Epithelial cell of proximal tubule (primary cell): ENCODE results near the gene GNAS. TPM values are rescaled to one million over a fixed set of nuclear protein-coding genes. Genes with fewer than 3 reads are reported as not detected.

Experiments
- DNase-seq: peaks from one replicate; pipeline ENCODE4 v3.0.0-alpha.2; 2011; ENCODE audit warnings: low read depth
- H3K4me3 ChIP-seq: 2 replicates; pipeline ENCODE4 v1.5.1; 2011; ENCODE audit warnings: low read depth, mild to moderate bottlenecking, low read length
- total RNA-seq: library from RNA; depleted of rRNA; stranded (reverse); fragments of >200 nt; gene quantifications from 2 replicates; pipeline ENCODE4 v1.2.3, GENCODE V29; 2015
- TF ChIP-seq, protein P1 (sequence below): conservative IDR thresholded peaks from 2 replicates; pipeline ENCODE4 v1.5.1; 2012; ENCODE audit warnings: low read depth, mild to moderate bottlenecking, low read length

Gene GNAS
- total RNA-seq, 1 donor from 2014 or later, result 828 TPM

DNA sequence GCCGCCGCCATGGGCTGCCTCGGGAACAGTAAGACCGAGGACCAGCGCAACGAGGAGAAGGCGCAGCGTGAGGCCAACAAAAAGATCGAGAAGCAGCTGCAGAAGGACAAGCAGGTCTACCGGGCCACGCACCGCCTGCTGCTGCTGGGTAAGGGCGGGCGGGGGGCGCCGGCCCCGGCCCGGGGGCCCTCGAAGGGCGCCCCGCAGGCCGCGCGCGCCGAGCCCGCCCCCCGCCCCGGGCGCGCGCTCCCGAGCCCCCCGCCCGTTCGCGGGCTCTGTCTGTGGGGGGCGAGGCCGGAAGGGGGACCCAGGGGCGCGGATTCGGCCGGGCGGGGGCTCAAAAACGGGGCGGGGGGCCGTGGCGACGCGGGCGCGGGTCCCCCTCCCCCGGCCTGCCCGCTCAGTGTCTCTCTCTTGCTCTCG lies 39.2 kb downstream of the GNAS start:
- TF ChIP-seq, protein P1, sequence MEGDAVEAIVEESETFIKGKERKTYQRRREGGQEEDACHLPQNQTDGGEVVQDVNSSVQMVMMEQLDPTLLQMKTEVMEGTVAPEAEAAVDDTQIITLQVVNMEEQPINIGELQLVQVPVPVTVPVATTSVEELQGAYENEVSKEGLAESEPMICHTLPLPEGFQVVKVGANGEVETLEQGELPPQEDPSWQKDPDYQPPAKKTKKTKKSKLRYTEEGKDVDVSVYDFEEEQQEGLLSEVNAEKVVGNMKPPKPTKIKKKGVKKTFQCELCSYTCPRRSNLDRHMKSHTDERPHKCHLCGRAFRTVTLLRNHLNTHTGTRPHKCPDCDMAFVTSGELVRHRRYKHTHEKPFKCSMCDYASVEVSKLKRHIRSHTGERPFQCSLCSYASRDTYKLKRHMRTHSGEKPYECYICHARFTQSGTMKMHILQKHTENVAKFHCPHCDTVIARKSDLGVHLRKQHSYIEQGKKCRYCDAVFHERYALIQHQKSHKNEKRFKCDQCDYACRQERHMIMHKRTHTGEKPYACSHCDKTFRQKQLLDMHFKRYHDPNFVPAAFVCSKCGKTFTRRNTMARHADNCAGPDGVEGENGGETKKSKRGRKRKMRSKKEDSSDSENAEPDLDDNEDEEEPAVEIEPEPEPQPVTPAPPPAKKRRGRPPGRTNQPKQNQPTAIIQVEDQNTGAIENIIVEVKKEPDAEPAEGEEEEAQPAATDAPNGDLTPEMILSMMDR, result no peak
- H3K4me3 ChIP-seq, result peak overlapping the region; percentile 67
- DNase-seq, result no peak

DNA sequence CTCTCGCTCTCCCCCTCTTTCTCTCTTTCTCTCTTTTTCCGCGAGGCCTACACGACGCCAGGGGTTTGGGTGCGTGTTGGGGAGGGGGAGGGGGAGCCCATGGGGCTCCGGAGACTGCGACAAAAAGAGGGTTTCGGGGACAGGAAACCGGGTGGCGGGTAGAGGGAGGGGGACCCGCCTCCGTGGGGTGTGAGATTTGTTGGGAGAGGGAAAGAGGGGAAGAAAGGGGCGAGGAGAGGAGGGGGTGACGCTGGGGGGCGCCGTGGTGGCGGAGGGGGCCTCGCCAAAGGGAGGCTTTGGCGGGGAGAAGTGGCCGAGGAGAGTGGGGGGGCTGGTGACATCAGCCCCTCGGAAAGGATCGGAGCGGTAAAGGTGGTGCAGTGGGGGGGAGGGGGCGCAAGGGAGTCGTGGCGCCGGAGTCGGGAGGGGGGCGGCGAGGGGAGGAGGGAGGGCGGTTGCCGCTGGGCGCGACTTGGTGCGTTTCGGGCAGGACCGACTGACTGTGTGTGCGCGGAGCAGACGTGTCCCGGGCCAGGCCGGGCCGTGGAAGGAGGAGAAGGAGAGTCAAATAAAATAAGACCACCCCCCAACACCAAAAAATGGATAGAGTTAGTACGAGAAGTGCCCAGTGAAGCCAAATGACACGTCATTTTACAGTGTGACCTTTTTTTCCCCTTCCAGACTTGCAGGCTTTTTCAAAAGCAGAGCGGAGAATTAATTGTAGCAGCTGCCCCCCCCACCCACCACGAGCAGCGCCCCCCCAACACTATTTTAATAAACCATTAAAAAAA lies 39.8 kb downstream of the GNAS start:
- DNase-seq, result no peak
- TF ChIP-seq, protein P1, result peak; percentile 15
- H3K4me3 ChIP-seq, result peak overlapping the region; percentile 67

DNA sequence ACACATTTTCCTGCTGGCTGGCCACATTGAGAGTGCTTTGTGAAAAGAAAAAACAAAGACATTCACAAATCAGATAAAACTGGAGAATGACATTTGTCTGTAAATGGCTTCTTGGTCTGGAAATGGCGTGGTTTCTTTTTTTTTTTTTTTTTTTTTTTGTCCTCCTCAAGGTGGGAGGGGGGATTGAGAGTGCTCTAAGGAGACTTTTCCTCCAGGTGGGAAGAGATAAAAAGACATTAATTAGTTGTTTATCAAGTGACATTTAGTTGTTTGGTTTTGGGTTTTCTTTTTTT lies 40.4 kb downstream of the GNAS start:
- TF ChIP-seq, protein P1, result no peak
- peak overlapping the region; percentile 67 for H3K4me3 ChIP-seq
- no peak for DNase-seq

DNA sequence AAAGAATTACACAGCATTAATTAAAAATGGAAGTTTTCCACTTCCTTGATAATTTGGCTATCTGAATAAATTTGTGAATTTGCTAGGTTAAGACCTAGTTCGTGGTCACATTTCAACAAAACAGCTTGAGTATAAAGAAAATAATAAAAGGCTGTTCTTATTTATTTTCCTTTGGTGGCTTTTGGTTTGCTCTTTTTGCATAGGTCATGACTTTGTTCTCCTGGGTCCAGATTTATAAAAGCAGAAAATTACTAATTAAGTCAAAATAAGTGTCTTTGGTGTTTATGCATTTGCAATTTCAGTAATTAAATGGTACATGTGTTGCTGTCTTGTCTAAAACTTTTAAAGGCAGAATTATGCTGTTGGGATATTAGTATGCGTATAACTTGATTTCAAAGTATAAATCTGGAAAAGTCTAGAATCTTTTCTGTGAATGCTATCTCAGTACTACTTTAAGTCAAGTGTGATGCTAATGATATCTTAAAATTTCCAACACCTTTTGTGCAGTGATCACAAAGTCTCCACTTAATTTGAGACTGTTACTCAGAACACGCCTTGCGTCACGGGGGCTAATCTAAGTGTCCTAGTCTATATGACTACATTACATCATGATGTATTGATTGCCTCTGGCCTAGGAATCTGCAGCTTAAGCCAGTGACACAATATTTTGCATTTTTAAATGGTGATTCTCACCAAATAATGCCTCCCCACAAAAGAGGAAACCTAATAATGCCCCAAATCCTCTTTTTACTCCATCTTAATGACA lies 41.0 kb downstream of the GNAS start:
- no peak for DNase-seq
- H3K4me3 ChIP-seq, result peak overlapping the region; percentile 67
- TF ChIP-seq, protein P1, result no peak

DNA sequence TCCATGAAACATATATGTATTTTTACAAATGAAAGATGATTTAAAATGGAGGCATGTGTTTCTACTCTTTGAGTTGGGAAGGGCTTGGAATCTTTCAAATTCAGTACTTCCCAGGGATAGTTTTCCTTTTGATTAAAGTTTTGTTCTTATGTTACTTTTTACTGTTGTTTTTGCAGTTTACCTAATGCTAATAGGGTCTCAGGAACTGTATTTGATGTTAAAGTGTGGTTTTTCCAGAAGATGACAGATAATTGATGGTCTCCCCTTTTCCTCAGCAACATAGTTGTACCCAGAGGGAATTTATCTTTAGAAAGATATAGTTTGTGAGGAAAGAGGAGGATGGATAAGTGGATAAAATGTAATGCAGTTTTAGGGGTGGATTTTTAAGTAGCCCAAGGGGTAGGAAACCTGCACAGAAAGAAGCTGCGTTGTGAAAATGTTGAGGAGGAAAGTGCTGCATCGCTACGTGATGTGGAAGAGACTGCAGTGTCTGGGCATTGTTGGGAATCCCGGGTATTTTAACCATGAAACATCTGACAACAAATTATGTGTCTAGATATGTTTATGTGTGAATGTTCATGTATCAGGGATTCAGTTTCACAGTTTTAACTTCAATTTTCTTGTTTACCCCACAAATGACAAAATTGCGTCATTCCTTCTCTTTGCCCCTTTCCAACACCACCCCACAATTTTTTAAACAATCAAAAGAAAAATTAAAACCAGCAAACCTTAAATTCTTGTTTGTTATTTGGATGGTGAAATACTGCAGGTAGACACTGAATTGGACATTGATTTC lies 42.3 kb downstream of the GNAS start:
- DNase-seq, result no peak
- TF ChIP-seq, protein P1, result no peak
- peak overlapping the region; percentile 4 for H3K4me3 ChIP-seq

DNA sequence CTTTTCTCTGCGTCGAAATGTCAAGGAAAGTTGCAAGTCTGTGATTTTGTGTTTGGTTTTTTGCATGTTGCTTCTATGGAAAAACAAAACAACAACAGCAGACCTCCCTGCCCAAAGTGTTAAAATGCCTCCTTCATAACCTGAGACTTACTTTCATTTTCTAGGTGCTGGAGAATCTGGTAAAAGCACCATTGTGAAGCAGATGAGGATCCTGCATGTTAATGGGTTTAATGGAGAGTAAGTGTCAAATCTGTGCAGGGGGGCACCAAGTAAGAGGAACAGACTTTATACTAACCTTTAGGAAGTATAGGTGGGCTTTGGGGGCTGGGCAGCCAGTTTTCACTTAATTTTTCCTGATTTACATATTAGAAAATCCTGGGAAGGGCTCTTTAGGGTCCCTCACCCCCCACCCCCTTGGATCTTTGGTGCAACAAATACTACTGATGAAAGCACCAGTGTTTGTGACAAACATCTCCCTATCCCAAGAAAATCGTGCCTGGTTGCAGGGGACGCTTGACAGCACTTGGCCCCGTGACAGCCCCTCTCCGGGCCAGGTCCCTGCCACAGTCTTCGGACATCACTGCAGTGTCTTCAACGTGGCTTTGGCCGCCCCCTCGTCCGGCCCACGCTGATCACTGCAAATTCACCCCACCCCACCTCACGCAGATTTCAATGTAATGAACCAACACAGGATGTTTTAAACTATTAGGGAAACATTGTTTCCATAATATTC lies 43.1 kb downstream of the GNAS start:
- TF ChIP-seq, protein P1, result no peak
- H3K4me3 ChIP-seq, result no peak overlapping the region

More for the DNA sequence above, 43.1 kb downstream of the GNAS start:
- DNase-seq, result no peak
